Body of pancreas (tissue), 4 donors: ENCODE measurements around the gene PRRC2C.

Experiments used
- CTCF ChIP-seq, 7 experiments: fragments of 450-650 bp in 4 of 7; fragments of 200-600 bp in 3 of 7; sonication (generic) in 3 of 7; IDR thresholded peaks; one replicate each; pipeline ENCODE4 v1.5.1; 2016 to 2019; ENCODE audit warnings: antibody characterized with exemption in 7 of 7
- POLR2A ChIP-seq, 3 donors: fragments of 450-650 bp; IDR thresholded peaks; one replicate each; pipeline ENCODE4 v1.6.1; 2016; ENCODE audit warnings: antibody characterized with exemption in 3 of 3, mild to moderate bottlenecking in 2 of 3

DNA sequence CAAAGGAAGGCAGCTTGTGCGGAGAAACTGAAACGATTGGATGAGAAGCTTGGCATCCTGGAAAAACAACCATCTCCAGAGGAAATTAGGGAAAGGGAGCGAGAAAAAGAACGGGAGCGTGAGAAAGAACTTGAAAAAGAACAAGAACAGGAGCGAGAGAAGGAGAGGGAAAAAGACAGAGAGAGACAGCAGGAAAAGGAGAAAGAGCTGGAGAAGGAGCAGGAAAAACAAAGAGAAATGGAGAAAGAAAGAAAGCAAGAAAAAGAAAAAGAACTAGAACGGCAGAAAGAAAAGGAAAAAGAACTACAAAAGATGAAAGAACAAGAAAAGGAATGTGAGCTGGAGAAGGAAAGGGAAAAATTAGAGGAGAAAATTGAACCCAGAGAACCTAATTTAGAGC is 47.2 kb downstream of the PRRC2C start:
- no peak for TF ChIP-seq CTCF (IDR thresholded peaks at IDR 0.05)
- no peak for TF ChIP-seq POLR2A (IDR thresholded peaks at IDR 0.05)
